ENCODE results near the gene POC1A.

Gene POC1A

DNA sequence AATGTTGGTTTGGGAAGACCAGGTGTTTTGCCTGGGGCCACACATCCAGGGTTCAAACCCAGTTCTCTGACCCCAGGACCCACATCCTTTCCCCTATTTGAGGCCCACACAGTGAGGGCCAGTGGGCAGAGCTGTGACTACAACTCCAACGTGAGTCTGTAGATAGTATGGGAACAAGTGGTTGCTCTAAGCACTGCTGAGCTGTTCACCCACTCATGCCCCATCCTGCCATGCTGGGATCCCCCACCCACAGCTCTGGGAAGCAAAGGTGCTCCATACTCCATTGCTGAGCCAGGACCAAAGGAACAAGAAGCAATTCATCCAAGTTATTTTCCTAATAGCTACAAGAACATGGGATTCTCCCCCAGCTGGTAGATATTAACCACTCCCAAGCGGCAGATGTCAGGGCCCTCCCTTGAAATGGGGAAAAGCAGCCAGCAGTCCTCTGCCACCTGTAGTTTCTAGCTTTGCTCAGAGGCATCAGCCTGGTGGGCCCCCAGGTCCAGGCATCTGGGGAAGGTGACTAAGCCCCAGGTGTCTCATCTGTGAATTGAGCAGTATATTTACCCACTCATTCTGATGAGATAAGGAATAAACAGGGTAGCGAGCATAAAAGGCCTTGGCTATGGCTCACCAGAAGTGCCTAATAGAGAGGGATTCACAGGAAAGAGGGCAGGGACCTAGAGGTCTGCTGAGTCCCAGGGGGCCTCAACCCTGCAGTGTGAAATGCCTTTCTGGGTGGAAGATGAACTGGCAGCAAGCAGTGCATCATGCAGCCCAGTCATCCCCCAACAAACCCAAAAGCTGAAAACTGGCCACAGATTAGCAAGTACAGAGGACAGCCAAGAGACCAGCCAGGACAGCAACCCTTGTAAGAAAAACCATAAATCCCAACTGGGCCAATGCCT, 33.4 kb downstream of the POC1A start:
- H3K27ac ChIP-seq, result no peak overlapping the region
- TF ChIP-seq, protein P1, sequence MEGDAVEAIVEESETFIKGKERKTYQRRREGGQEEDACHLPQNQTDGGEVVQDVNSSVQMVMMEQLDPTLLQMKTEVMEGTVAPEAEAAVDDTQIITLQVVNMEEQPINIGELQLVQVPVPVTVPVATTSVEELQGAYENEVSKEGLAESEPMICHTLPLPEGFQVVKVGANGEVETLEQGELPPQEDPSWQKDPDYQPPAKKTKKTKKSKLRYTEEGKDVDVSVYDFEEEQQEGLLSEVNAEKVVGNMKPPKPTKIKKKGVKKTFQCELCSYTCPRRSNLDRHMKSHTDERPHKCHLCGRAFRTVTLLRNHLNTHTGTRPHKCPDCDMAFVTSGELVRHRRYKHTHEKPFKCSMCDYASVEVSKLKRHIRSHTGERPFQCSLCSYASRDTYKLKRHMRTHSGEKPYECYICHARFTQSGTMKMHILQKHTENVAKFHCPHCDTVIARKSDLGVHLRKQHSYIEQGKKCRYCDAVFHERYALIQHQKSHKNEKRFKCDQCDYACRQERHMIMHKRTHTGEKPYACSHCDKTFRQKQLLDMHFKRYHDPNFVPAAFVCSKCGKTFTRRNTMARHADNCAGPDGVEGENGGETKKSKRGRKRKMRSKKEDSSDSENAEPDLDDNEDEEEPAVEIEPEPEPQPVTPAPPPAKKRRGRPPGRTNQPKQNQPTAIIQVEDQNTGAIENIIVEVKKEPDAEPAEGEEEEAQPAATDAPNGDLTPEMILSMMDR (conservative IDR thresholded peaks at IDR 0.05), result no peak
- no peak for TF ChIP-seq ZFX (IDR thresholded peaks at IDR 0.05)

DNA sequence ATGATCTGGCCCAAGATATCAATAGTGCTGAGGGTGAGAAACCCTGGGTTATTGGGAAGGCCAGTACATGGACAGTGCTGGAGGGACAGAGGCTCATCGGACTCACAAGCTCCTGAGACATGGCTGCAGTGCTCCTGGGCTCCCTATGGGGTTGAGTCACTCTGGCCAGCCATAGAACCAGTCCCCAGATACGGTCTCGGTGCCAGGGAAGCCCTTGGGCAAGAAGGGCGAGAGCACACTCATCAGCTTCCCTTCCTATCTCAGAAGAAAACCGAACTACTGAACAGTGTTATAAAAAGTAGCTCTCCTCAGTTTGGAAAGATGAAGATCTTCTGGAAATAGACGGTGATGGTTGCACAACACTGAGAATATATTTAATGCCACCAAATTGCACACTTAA, 34.4 kb downstream of the POC1A start:
- no peak overlapping the region for H3K27ac ChIP-seq
- TF ChIP-seq, protein P1 (conservative IDR thresholded peaks at IDR 0.05), result no peak

DNA sequence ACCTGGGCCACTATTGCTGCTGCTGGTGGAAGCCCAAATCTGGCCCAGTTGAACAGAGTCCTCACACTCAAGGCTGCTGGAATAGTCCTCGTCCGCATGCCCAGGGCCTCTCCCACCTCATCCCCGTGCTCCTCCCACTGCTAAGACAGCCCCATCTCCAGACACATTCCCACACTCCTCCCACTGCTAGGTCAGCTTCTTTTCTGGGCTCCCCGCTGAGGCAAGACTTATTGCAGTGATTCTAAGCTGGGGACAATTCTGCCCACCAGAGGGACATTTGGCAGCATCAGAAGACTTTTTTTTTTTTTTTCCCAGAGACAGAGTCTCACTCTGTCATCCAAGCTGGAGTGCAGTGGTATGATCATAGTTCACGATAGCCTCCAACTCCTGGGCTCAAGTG, 35.1 kb downstream of the POC1A start:
- TF ChIP-seq, protein P1 (conservative IDR thresholded peaks at IDR 0.05), result no peak
- TF ChIP-seq ZFX (IDR thresholded peaks at IDR 0.05), result no peak
- H3K27ac ChIP-seq, result no peak overlapping the region

DNA sequence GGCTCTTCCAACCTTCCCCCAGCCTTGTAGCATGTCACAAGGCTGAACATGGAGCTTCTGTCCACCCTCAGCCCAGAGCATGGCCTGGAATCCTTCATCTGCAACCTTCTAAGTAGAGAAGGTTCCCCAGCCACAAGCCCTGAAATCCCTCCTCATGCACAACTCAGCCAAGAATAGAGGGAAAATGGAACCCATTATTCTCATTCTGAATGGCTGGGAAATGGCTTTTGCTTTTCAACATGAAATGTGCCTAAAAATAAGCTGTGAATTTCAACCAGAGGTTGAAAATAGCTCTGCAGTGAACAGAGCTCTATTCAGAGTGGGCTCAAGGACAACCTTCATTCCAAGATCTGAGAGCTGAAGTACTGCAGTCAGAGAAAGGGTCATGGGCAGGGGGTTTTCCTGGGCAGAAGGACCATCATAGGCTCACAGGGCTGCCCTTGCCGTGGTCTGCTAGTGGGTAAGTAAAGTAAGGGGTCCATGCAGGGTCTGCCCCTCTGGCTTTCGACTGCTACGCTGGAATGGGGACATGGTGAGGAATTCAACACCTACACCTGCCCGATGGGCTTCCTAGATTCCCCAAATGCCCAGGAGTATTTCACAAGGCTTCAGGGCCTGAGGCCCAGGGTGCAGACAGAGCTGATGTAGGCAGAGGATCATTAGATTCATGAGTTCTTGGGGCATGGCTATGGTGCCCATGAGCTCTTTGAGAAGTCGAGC, 35.9 kb downstream of the POC1A start:
- H3K27ac ChIP-seq, result no peak overlapping the region
- no peak for TF ChIP-seq ZFX (IDR thresholded peaks at IDR 0.05)
- TF ChIP-seq, protein P1 (conservative IDR thresholded peaks at IDR 0.05), result no peak

DNA sequence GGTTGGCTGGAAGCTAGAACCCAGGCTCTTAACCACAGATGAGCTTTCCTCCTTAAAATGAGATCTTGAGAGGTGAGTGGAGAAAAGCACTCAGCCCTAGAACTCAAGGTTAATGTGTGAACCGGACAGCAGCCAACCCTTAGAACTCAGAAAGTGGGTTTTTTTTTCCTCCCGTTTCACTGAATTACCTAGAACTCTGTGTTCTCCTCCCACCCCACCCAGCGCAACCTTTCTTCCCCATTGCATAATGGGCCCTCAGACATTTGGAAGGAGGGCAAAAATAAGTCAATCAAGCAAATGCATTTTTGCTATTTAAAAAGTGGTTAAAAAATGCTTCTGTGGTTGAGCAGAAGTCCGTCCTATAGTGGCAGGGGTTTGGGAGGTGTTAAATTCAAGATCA, 36.7 kb downstream of the POC1A start:
- H3K27ac ChIP-seq, result no peak overlapping the region
- no peak for TF ChIP-seq ZFX (IDR thresholded peaks at IDR 0.05)
- TF ChIP-seq, protein P1 (conservative IDR thresholded peaks at IDR 0.05), result no peak

DNA sequence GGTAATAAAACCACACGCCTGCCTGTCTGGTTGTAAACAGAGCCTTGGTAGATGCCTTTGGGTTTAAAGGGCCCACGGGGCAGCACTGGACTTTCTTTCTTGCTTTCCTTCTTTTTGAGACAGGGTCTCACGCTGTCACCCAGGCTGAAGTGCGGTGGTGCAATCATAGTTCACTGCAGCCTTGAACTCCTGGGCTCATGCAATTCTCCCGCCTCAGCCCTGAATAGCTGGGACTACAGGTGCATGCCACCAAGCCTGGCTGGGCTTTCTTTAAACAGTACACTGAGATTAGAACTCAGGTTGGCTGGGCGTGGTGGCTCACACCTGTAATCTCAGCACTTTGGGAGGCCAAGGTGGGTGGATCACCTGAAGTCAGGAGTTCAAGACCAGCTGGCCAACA, 42.2 kb downstream of the POC1A start:
- no peak overlapping the region for H3K27ac ChIP-seq
- TF ChIP-seq, protein P1 (conservative IDR thresholded peaks at IDR 0.05), result no peak
- no peak for TF ChIP-seq ZFX (IDR thresholded peaks at IDR 0.05)

DNA sequence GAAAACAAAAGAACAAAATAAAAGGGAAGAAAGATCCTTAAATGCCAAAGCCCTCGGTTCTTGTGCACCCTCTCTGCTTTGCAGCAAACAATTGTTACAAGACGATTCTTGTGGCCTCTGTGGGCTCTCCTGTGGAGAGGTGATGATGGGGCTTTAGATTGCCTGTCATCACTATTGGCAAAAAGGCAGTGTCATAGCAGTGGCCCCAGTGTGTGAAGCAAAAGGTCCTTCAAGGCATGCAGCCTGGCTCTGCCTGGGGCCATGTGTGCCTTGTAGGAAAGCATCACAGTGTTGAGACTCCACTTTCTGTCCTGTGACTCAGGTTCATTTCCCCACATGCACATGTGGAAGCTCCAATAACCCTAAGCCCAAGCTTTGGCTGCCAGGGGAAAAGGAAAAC, 43.7 kb downstream of the POC1A start:
- no peak for TF ChIP-seq ZFX (IDR thresholded peaks at IDR 0.05)
- TF ChIP-seq, protein P1 (conservative IDR thresholded peaks at IDR 0.05), result no peak
- H3K27ac ChIP-seq, result no peak overlapping the region

All from C4-2B (cell line).